ENCODE measurements around the gene SCG2. TPM values are rescaled to one million over a fixed set of nuclear protein-coding genes. Genes with fewer than 3 reads are reported as not detected.

The SCG2 gene
- total RNA-seq, 1 donor from 2014 or later, result 154 TPM

DNA sequence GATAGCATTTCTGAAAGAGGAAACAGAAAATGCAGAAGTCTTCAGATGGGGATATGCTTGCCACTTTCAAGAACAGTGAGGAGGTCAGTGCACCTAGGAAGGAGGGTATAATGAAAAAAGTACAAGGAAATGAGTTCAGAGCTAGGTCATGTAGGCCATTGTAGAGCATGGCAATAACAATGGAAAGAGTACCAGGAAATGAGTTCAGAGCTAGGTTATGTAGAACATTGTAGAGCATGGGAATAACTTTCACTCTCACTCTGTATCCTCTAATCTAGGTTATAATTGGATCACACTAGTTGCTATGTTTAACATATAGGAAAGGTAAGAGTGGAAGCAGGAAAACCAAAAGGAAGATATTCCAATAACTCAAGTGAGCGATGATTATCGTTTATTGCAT, 12.3 kb downstream of the SCG2 start:
- DNase-seq (ENCODE audit: low spot score, unreplicated experiment), result no peak
- peaks cover 13% of the 10 kb centered on the region for H3K27me3 Mint-ChIP-seq
- TF ChIP-seq, protein P1, sequence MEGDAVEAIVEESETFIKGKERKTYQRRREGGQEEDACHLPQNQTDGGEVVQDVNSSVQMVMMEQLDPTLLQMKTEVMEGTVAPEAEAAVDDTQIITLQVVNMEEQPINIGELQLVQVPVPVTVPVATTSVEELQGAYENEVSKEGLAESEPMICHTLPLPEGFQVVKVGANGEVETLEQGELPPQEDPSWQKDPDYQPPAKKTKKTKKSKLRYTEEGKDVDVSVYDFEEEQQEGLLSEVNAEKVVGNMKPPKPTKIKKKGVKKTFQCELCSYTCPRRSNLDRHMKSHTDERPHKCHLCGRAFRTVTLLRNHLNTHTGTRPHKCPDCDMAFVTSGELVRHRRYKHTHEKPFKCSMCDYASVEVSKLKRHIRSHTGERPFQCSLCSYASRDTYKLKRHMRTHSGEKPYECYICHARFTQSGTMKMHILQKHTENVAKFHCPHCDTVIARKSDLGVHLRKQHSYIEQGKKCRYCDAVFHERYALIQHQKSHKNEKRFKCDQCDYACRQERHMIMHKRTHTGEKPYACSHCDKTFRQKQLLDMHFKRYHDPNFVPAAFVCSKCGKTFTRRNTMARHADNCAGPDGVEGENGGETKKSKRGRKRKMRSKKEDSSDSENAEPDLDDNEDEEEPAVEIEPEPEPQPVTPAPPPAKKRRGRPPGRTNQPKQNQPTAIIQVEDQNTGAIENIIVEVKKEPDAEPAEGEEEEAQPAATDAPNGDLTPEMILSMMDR (IDR thresholded peaks at IDR 0.05; ENCODE audit: unreplicated experiment), result no peak
- peaks cover 16% of the 10 kb centered on the region for H3K4me1 Mint-ChIP-seq (ENCODE audit: low read depth)
- no peaks in the 10 kb centered on the region for H3K36me3 Mint-ChIP-seq (ENCODE audit: insufficient read depth)
- no peaks in the 10 kb centered on the region for H3K9me3 Mint-ChIP-seq (ENCODE audit: low read depth)
- H3K27ac Mint-ChIP-seq, result no peak overlapping the region
- no peak overlapping the region for H3K4me3 Mint-ChIP-seq (ENCODE audit: low read depth)

- no peak for DNase-seq (ENCODE audit: low spot score, unreplicated experiment)
- Mint-ChIP-seq H3K27ac (no peak overlapping the region), H3K9me3 (ENCODE audit: low read depth) (no peaks in the 10 kb centered on the region), H3K4me3 (ENCODE audit: low read depth) (no peak overlapping the region), H3K36me3 (ENCODE audit: insufficient read depth) (no peaks in the 10 kb centered on the region), H3K4me1 (ENCODE audit: low read depth) (peaks cover 16% of the 10 kb centered on the region), H3K27me3 (peaks cover 23% of the 10 kb centered on the region)
- TF ChIP-seq, protein P1 (IDR thresholded peaks at IDR 0.05; ENCODE audit: unreplicated experiment), result no peak
These were observed 13.9 kb downstream of the SCG2 start for GRCh38 chr2:223588251-223588650.

DNA sequence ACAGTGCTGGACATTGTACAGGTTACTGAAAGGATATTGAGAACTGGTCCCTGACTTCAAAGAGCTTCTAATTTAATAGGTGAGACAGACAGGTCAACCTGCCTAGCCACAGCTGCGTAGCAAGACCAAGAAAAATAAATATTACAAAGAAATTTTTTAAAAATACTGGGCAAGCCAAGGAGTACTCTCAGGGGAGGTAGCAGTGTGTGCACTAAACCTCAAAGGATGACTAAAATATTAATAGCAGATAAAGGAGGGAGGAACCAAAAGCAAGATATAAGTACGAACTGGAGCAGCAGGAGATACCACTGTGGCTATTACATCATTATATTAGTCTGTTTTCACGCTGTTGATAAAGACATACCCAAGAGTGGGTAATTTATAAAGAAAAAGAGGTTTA, 14.9 kb downstream of the SCG2 start:
- H3K9me3 Mint-ChIP-seq (ENCODE audit: low read depth), result no peaks in the 10 kb centered on the region

DNA sequence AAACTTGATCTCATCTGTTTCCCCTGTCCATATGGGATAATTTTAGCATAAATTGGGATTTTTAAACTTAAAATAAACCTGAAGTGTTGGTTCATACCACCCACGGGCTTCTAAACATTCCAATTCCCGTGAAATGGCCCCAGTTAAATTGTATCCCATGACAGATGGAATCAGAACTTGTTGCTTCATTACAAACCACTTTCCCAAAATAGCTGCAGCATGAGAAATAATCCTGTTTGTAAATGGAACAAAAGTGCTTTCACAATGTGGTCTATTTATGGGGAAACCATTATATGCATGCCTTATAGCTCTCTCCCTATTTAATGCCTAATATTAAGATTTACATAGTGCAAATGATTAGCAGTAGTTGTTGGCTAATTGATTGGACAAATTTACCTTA, 15.9 kb downstream of the SCG2 start:
- Mint-ChIP-seq H3K4me3 (ENCODE audit: low read depth) (no peak overlapping the region), H3K36me3 (ENCODE audit: insufficient read depth) (no peaks in the 10 kb centered on the region), H3K27me3 (peaks cover 30% of the 10 kb centered on the region), H3K4me1 (ENCODE audit: low read depth) (peaks cover 16% of the 10 kb centered on the region), H3K9me3 (ENCODE audit: low read depth) (no peaks in the 10 kb centered on the region), H3K27ac (no peak overlapping the region)
- TF ChIP-seq, protein P1 (IDR thresholded peaks at IDR 0.05; ENCODE audit: unreplicated experiment), result no peak
- DNase-seq (ENCODE audit: low spot score, unreplicated experiment), result no peak

More for the DNA sequence above, 14.9 kb downstream of the SCG2 start:
- H3K36me3 Mint-ChIP-seq (ENCODE audit: insufficient read depth), result no peaks in the 10 kb centered on the region
- H3K27me3 Mint-ChIP-seq, result peaks cover 23% of the 10 kb centered on the region
- no peak overlapping the region for H3K27ac Mint-ChIP-seq
- no peak for DNase-seq (ENCODE audit: low spot score, unreplicated experiment)
- peaks cover 16% of the 10 kb centered on the region for H3K4me1 Mint-ChIP-seq (ENCODE audit: low read depth)
- no peak overlapping the region for H3K4me3 Mint-ChIP-seq (ENCODE audit: low read depth)
- TF ChIP-seq, protein P1 (IDR thresholded peaks at IDR 0.05; ENCODE audit: unreplicated experiment), result no peak

DNA sequence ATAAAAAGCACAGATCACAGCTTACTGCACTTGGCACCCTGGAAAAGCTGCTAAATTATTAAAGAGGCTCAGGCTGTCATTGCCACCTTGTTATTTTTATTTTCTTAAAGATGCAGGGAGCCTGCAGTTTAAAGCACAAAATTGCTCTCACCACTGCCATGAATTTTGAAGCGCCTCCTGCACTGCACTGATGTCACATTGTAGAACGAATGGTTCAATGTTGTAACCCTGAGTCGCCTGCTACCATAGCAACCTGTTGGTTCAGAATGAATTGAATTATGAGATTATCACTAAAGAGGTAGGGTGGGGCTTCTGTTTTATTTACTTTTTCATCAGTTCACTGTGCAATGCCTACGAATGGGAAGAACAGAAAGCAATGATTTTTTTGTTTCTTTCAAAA, 16.5 kb downstream of the SCG2 start:
- no peak overlapping the region for H3K4me3 Mint-ChIP-seq (ENCODE audit: low read depth)
- no peak overlapping the region for H3K27ac Mint-ChIP-seq
- peaks cover 36% of the 10 kb centered on the region for H3K27me3 Mint-ChIP-seq
- H3K36me3 Mint-ChIP-seq (ENCODE audit: insufficient read depth), result no peaks in the 10 kb centered on the region
- TF ChIP-seq, protein P1 (IDR thresholded peaks at IDR 0.05; ENCODE audit: unreplicated experiment), result no peak
- DNase-seq (ENCODE audit: low spot score, unreplicated experiment), result no peak
- H3K4me1 Mint-ChIP-seq (ENCODE audit: low read depth), result peaks cover 16% of the 10 kb centered on the region
- H3K9me3 Mint-ChIP-seq (ENCODE audit: low read depth), result no peaks in the 10 kb centered on the region

Data from progenitor cell of endocrine pancreas (in vitro differentiated cells).